ENCODE data around the gene BLTP3B.

The BLTP3B gene

GRCh38 chr12:100110276-100110675 lies 32.4 kb downstream of the BLTP3B start:
- DNase-seq (ENCODE audit: low read depth) = no peak

- no peak for DNase-seq (ENCODE audit: low read depth)
Observed at GRCh38 chr12:100106861-100107260, 35.8 kb downstream of the BLTP3B start.

DNA sequence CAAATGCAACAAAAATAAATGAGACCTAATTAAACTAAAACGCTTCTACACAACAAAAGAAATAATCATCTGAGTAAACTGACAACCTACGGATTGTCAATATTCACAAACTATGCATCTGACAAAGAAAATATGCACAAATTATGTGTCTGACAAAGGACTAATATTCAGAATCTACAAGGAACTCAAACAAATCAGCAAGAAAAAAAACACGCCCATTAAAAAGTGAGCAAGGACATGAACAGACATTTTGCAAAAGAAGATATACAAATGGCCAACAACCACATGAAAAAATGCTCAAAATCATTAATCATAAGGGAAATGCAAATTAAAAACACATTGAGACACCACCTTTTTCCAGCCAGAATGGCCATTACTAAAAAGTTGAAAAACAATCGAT lies 37.0 kb downstream of the BLTP3B start:
- no peak for DNase-seq (ENCODE audit: low read depth)

DNA sequence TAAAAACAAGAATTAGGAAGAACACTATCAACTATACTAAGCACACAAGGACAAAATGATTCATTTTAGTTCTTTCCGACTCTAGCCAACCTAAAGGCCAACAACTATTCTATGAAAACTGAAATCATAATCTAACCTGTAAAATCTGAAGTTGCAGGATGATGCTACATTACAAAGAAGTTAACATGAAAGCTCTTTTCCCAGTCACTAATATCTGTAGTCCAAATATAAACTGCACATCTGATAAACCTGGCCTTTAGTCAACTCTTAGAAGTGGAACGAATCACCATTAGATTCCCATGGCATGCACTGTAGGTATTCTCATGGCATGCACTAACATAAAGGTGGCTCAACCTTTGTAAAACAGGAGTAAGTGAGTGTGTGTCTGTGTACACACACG lies 41.7 kb downstream of the BLTP3B start:
- no peak for DNase-seq (ENCODE audit: low read depth)
